ENCODE measurements around the gene PRM1.

The PRM1 gene

DNA sequence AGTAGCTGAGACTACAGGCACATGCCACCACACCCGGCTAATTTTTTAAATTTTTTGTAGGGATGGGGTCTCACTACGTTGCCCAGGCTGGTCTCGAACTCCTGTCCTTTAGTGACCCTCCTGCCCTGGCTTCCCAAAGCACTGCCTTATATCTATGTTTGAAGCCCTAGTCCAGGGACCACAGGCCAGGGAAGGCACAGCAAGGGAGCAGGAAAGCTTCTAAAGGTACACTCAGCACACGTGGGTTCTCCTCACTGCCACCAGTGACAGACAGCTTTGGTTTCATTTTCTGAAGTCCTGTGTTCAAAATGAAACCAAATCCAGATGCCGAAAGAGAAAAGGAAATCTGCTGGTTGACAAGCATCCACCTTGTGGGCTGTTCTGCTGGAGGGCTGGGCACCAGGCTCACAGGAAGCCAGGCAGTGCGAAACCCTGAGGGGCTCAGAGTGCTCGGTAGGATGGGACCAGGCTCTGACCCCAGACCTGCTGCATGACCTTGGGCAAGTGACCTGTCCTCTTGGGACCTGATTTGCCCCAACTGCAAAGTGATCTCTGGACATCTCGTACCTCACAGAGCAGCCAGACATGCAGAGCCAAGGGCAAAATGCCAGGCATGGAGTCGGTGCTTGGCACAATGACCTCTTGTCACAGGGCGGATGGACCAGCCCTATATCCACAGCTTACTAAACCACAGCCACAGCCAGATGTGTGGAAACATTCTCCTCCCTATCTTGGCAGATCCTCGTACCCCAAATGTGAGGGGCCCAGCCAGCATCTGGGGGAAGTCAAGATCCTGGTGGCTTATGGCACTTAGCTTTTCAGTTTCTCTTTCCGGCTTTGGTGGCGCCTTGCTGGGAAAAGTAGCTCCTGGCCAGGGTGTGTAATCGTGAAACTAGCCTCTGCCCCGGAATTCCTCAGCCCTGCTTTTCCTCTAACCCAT is 22.3 kb downstream of the PRM1 start:
- DNase-seq (ENCODE audit: insufficient read length, low spot score) (no peak), FAIRE-seq (no peak)
- TF ChIP-seq, protein P1, sequence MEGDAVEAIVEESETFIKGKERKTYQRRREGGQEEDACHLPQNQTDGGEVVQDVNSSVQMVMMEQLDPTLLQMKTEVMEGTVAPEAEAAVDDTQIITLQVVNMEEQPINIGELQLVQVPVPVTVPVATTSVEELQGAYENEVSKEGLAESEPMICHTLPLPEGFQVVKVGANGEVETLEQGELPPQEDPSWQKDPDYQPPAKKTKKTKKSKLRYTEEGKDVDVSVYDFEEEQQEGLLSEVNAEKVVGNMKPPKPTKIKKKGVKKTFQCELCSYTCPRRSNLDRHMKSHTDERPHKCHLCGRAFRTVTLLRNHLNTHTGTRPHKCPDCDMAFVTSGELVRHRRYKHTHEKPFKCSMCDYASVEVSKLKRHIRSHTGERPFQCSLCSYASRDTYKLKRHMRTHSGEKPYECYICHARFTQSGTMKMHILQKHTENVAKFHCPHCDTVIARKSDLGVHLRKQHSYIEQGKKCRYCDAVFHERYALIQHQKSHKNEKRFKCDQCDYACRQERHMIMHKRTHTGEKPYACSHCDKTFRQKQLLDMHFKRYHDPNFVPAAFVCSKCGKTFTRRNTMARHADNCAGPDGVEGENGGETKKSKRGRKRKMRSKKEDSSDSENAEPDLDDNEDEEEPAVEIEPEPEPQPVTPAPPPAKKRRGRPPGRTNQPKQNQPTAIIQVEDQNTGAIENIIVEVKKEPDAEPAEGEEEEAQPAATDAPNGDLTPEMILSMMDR (IDR thresholded peaks at IDR 0.05; ENCODE audit: insufficient read depth, missing control alignments): no peak

DNA sequence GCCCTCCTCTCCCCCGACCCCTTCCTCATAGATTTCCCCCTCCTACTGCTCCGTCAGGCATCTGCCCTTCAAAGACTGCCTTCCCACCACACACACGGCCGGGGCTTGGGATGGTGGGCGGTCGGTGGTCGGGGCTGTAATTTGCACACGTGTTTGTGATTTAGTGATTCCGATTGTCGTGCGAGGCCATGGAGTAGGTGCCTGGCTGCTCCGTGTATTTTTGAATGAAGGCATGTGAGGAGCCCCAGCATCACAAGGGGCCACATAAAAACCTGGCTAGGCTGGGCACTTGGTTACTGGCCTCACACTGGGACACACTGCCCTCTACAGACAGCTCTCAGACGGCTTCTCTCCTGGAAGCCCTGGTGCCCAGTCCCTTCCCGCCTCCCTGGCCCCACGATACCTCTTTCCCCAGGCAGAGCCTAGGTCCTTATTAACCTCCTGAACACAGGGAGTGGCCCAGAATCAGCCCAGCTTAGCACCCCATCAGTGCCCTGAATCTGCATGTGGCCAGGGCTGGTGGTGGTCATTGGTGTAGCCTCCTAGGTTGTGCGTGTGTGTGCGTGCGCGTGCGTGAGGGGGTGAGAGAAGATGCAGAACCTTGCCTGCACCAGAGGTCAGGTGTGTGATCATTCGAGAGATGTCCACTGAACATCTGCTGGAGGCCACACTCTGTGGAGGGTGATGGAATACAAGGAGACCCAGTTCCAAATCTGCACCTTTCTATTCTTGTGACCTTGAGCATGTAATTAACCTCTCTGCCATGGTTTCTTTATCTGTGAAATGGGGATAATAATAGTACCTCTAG is 23.8 kb downstream of the PRM1 start:
- FAIRE-seq (no peak), DNase-seq (ENCODE audit: insufficient read length, low spot score) (peak; percentile 70)
- TF ChIP-seq, protein P1 (IDR thresholded peaks at IDR 0.05; ENCODE audit: insufficient read depth, missing control alignments): peak; percentile 71

DNA sequence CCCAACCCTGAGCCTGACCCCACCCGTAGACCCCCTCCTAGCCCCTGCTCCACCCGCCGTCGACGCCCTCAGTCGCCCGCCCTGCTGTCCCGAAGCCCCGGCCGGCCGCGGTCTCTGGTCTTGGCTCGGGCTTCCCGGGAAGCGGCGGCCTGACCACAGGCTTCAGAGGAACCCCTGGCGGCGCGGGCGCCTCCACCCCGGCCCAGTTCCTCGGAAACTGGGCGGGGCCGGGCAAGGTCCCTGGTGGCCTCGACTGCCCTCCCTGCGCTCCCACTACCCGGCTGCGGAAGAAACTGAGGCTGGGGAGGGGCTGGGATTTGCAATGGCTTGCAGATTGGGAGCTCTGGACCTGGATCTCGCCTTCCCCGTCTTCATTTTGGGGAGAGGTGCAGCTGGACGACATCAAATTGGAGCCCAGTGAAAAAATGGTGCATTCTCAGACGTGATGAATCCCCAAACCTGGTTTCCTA is 24.4 kb downstream of the PRM1 start:
- FAIRE-seq (no peak), DNase-seq (ENCODE audit: insufficient read length, low spot score) (no peak)
- TF ChIP-seq, protein P1 (IDR thresholded peaks at IDR 0.05; ENCODE audit: insufficient read depth, missing control alignments): no peak

DNA sequence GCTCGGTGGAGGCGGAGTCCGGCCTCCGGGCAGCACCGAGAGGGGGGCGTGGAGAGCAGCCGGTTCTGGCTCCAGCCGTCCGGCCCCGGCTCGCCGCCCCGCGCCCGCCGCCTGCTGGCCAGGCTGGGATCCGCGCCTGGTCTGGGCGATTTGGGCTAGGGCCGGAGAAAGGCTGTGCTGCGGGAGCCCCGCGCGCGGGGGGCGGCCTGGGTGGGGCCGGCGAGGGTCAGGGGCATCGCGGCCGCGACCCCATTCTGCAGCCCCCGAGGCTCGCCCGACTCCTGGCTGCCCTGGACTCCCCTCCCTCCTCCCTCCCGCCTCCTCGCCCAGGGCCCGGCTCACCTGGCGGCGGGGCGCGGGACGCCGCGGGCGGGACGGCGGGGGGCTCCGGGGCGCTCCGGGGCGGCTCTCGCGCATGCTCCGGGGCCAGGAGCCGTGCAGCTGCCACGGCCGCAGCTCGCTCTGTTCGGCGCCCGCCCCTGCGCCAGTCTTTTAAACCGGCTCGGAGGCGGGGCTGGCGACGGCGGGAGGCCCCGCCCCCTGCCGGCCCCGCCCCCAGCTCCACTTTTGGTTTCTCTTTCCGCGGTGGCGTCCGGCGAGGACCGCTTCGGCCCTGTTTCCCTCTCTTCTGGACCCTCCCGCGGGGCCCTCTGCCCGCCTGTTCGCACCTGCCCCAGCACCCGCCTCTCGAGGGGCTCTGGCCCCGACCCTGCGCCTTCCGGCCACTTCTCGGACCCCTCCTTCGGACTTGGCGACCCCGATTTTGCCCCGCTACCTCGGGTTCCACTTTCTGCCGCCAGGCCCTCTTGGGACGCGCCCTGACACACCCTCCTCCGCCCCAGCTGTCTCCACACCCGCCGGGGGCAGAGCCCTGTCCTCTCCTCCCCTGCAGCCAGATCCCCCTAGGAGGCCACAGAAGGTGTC is 25.1 kb downstream of the PRM1 start, which contains the start of gene SOCS1:
SOCS1 (minus strand) TSS at position 468 of the 924 bp plus-strand sequence. CDS start 726 bp downstream, outside the sequence.
- TF ChIP-seq, protein P1 (IDR thresholded peaks at IDR 0.05; ENCODE audit: insufficient read depth, missing control alignments): peak; percentile 54
- DNase-seq (ENCODE audit: insufficient read length, low spot score): peak; percentile 67
- FAIRE-seq: no peak

DNA sequence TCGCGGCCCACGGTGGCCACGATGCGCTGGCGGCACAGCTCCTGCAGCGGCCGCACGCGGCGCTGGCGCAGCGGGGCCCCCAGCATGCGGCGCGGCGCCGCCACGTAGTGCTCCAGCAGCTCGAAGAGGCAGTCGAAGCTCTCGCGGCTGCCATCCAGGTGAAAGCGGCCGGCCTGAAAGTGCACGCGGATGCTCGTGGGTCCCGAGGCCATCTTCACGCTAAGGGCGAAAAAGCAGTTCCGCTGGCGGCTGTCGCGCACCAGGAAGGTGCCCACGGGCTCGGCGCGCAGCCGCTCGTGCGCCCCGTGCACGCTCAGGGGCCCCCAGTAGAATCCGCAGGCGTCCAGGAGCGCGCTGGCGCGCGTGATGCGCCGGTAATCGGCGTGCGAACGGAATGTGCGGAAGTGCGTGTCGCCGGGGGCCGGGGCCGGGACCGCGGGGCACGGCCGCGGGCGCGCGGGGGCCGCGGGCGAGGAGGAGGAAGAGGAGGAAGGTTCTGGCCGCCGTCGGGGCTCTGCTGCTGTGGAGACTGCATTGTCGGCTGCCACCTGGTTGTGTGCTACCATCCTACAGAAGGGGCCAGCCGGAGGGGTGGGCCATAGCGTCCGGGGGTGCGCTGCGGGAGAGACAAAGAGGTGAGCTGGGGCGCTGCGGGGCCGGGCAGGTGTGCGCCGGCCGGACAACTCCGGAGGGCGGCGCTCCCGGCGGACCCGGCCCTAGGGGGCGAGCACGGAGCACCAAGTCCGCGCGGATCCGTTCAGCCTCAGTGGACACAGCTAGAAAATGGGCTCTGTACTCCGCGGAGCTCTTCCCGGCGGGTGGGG is 26.0 kb downstream of the PRM1 start:
- TF ChIP-seq, protein P1 (IDR thresholded peaks at IDR 0.05; ENCODE audit: insufficient read depth, missing control alignments): no peak
- DNase-seq (ENCODE audit: insufficient read length, low spot score) (no peak), FAIRE-seq (no peak)

Data from D721Med (cell line).